ENCODE measurements around the gene CBFA2T2. TPM values are rescaled to one million over a fixed set of nuclear protein-coding genes. Genes with fewer than 3 reads are reported as not detected.

CBFA2T2 gene
- total and polyA plus RNA-seq, 2 of the 4 experiments (the other 2 are of a cell fraction), result 3.8 to 6.2 TPM

- no peaks in the 10 kb centered on the region for H3K27me3 ChIP-seq (ENCODE audit: control insufficient read depth, insufficient read depth, low read length)
- intact Hi-C loops (cut with micrococcal nuclease), result no loop called here
- no peak overlapping the region for H3K23ac ChIP-seq (ENCODE audit: low read depth, low read length)
- H2AK9ac ChIP-seq (replicated peaks; ENCODE audit: low read depth, low read length, poor library complexity), result no peak overlapping the region
- peaks cover 19% of the 10 kb centered on the region; the same call in 1 of the 2 replicates for H3K36me3 ChIP-seq (ENCODE audit: control insufficient read depth, insufficient read depth, low read length)
- H2BK120ac ChIP-seq (ENCODE audit: low read depth, low read length), result no peak overlapping the region
- no peak overlapping the region for H3K14ac ChIP-seq (replicated peaks; ENCODE audit: low read depth, low read length)
- TF ChIP-seq CHD1 (IDR thresholded peaks at IDR 0.05; ENCODE audit: low read depth, low read length) (no peak), CEBPB (IDR thresholded peaks at IDR 0.05; ENCODE audit: low read depth, low read length) (no peak), MAZ (IDR thresholded peaks at IDR 0.05; ENCODE audit: borderline replicate concordance, low read depth, low read length) (no peak), USF2 (IDR thresholded peaks at IDR 0.05; ENCODE audit: low read depth, low read length) (no peak), SMC3 (IDR thresholded peaks at IDR 0.05; ENCODE audit: low read depth, low read length) (no peak)
- TF ChIP-seq, protein P1, sequence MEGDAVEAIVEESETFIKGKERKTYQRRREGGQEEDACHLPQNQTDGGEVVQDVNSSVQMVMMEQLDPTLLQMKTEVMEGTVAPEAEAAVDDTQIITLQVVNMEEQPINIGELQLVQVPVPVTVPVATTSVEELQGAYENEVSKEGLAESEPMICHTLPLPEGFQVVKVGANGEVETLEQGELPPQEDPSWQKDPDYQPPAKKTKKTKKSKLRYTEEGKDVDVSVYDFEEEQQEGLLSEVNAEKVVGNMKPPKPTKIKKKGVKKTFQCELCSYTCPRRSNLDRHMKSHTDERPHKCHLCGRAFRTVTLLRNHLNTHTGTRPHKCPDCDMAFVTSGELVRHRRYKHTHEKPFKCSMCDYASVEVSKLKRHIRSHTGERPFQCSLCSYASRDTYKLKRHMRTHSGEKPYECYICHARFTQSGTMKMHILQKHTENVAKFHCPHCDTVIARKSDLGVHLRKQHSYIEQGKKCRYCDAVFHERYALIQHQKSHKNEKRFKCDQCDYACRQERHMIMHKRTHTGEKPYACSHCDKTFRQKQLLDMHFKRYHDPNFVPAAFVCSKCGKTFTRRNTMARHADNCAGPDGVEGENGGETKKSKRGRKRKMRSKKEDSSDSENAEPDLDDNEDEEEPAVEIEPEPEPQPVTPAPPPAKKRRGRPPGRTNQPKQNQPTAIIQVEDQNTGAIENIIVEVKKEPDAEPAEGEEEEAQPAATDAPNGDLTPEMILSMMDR (conservative IDR thresholded peaks at IDR 0.05; ENCODE audit: low read depth, low read length), result no peak
- BruUV-seq (replicated peaks), result no TSS peak
- H3K56ac ChIP-seq (ENCODE audit: extremely low read depth, insufficient read depth, low read length), result no peak overlapping the region
- POLR2A ChIA-PET (ENCODE audit: unreplicated experiment), result no interaction called here
- no peaks in the 10 kb centered on the region for H4K20me1 ChIP-seq (ENCODE audit: insufficient read depth, low read length)
- H2BK5ac ChIP-seq (ENCODE audit: low read depth, low read length, poor library complexity, severe bottlenecking), result no peak overlapping the region
- no peak for DNase-seq
- H4K8ac ChIP-seq (ENCODE audit: low read depth in 2 of 2, low read length in 2 of 2), result no peak overlapping the region
- H2AK5ac ChIP-seq (ENCODE audit: low read depth, low read length), result no peak overlapping the region
- H3K4ac ChIP-seq (ENCODE audit: low read depth, low read length), result no peak overlapping the region
- dilution Hi-C loops (cut with HindIII; ENCODE audit: low sequenced_read_pairs, unreplicated experiment), result no loop called here
- H3K9ac ChIP-seq (ENCODE audit: low read depth, low read length), result no peak overlapping the region
- H3K9me1 ChIP-seq (ENCODE audit: insufficient read depth, low read length), result no peaks in the 10 kb centered on the region
- H3K79me1 ChIP-seq (ENCODE audit: low read depth in 1 of 2, low read length in 2 of 2), result no peaks in the 10 kb centered on the region
- CTCF ChIA-PET, result no interaction called here
- no peak overlapping the region for H3K4me2 ChIP-seq (ENCODE audit: low read depth, low read length)
- H3K4me3 ChIP-seq (ENCODE audit: insufficient read depth, low read depth, low read length), result no peak overlapping the region
- no peaks in the 10 kb centered on the region; the same call in 1 of the 2 replicates for H3K4me1 ChIP-seq (ENCODE audit: control insufficient read depth, insufficient read depth, low read length)
- no peak overlapping the region for H3K18ac ChIP-seq (ENCODE audit: low read depth, low read length)
- no peak overlapping the region for H2BK20ac ChIP-seq (ENCODE audit: low read depth, low read length)
- no peak overlapping the region for H3K27ac ChIP-seq (ENCODE audit: insufficient read depth, low read length)
- ATAC-seq (ENCODE audit: low read depth), result no peak
- WGBS, 2 experiments (ENCODE audit: extremely low coverage in 2 of 2, insufficient read length in 1 of 2), result 80% methylated on average over 1 of the region's 4 CpGs; no CpG with 5 or more reads in 1 of the 2 experiments
- H2AFZ ChIP-seq (replicated peaks; ENCODE audit: low read length, poor library complexity), result no peak overlapping the region
- H3K9me3 ChIP-seq (ENCODE audit: control insufficient read depth, insufficient read depth, low read length), result no peaks in the 10 kb centered on the region
- no peak overlapping the region for H4K91ac ChIP-seq (ENCODE audit: insufficient read depth, low read depth, low read length)
- H4K5ac ChIP-seq (ENCODE audit: low read depth, low read length), result no peak overlapping the region
- H2BK15ac ChIP-seq (ENCODE audit: low read depth, low read length), result no peak overlapping the region
- in situ Hi-C loops (cut with MboI; ENCODE audit: low sequenced_read_pairs), result no loop called here
Measured at GRCh38 chr20:33655164-33655563, 165.3 kb downstream of the CBFA2T2 start.

Measured in IMR-90 (cell line).